Loucy (cell line): ENCODE data around the gene OR52E2.

Source experiments
- H2AFZ ChIP-seq: fragments of 200-600 bp; sonication (generic); 2 replicates; pipeline ENCODE4 v1.6.0; 2016; ENCODE audit warnings: antibody characterized with exemption, mild to moderate bottlenecking, low read length, moderate library complexity
- H3F3A ChIP-seq: fragments of 200-600 bp; 2 replicates; pipeline ENCODE4 v1.6.0; 2016; ENCODE audit warnings: antibody characterized with exemption, low read depth, mild to moderate bottlenecking
- H3K27me3 ChIP-seq: fragments of 200-600 bp; sonication (generic); 2 replicates; pipeline ENCODE4 v1.6.1; 2014; ENCODE audit warnings: low read length, mild to moderate bottlenecking; ENCODE audit not compliant: insufficient read depth, poor library complexity, severe bottlenecking
- H3K36me3 ChIP-seq: fragments of 200-600 bp; sonication (generic); 2 replicates; pipeline ENCODE4 v1.6.1; 2016; ENCODE audit warnings: low read length; ENCODE audit not compliant: insufficient read depth
- H3K4me1 ChIP-seq: fragments of 200-600 bp; sonication (generic); 2 replicates; pipeline ENCODE4 v1.5.1; 2014; ENCODE audit warnings: low read length, mild to moderate bottlenecking; ENCODE audit not compliant: insufficient read depth, poor library complexity, severe bottlenecking
- H3K4me2 ChIP-seq: fragments of 200-600 bp; sonication (generic); 2 replicates; pipeline ENCODE4 v1.6.0; 2014; ENCODE audit warnings: antibody characterized with exemption, low read length, low read depth, mild to moderate bottlenecking; ENCODE audit not compliant: poor library complexity, severe bottlenecking
- H3K4me3 ChIP-seq: fragments of 200-600 bp; sonication (generic); 2 replicates; pipeline ENCODE4 v1.5.1; 2014; ENCODE audit warnings: low read length, mild to moderate bottlenecking, mixed read lengths; ENCODE audit not compliant: poor library complexity, severe bottlenecking
- H3K79me2 ChIP-seq: fragments of 200-600 bp; sonication (generic); 2 replicates; pipeline ENCODE4 v1.6.1; 2014; ENCODE audit warnings: low read length; ENCODE audit not compliant: insufficient read depth
- H3K9ac ChIP-seq: fragments of 200-600 bp; sonication (generic); 2 replicates; pipeline ENCODE4 v1.6.0; 2014; ENCODE audit warnings: mild to moderate bottlenecking, low read depth, low read length, moderate library complexity; ENCODE audit not compliant: poor library complexity, severe bottlenecking
- H3K9me2 ChIP-seq: fragments of 200-600 bp; sonication (generic); replicated peaks from 2 replicates; pipeline ENCODE4 v1.6.1; 2016; ENCODE audit warnings: low read depth, low read length, mixed read lengths
- H3K9me3 ChIP-seq: fragments of 200-600 bp; sonication (generic); 2 replicates; pipeline ENCODE4 v1.6.1; 2014; ENCODE audit warnings: mild to moderate bottlenecking, antibody characterized with exemption, low read length, low read depth; ENCODE audit not compliant: insufficient read depth
- H4K20me1 ChIP-seq: fragments of 200-600 bp; sonication (generic); 2 replicates; pipeline ENCODE4 v1.6.0; 2014; ENCODE audit warnings: antibody characterized with exemption, low read length, mild to moderate bottlenecking; ENCODE audit not compliant: insufficient read depth, poor library complexity, severe bottlenecking
- CTCF ChIP-seq: fragments of 200-600 bp; sonication (generic); conservative IDR thresholded peaks from 2 replicates; pipeline ENCODE4 v1.5.1; 2014; ENCODE audit warnings: mild to moderate bottlenecking, antibody characterized with exemption, low read length
- EZH2phosphoT487 ChIP-seq: fragments of 200-600 bp; IDR thresholded peaks from 2 replicates; pipeline ENCODE4 v1.6.1; 2018; ENCODE audit warnings: antibody characterized with exemption, mild to moderate bottlenecking, moderate library complexity, borderline replicate concordance

Gene OR52E2

DNA sequence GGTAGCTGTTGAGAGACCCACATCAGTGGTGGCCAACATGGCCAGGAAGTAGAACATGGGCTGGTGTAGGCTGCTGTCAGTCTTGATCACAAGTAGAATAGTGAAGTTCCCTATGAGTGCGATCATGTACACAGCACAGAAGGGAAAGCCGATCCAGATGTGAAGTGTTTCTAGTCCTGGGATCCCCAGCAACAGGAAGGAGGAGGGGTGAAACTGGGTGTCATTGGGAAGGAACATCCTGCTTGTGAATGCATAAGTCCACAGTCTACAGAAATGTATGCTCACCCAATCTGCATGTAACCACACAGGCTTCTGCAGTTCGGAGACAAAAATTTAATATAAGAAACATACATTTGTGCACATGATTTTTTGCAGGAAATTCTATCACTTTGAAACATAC, at the start of gene OR52E2:
Gene OR52E2, minus strand, starts transcription at position 237 of the 400 bp plus-strand sequence. Its CDS starts 0 bp downstream, at position 237.
- H3K27me3 ChIP-seq = no peaks in the 10 kb centered on the region
- no peaks in the 10 kb centered on the region for H3F3A ChIP-seq
- no peaks in the 10 kb centered on the region for H3K9me2 ChIP-seq
- H3K4me1 ChIP-seq = no peaks in the 10 kb centered on the region
- H2AFZ ChIP-seq = no peak within 1 kb of the TSS
- no peaks in the 10 kb centered on the region for H4K20me1 ChIP-seq
- H3K9me3 ChIP-seq = no peaks in the 10 kb centered on the region
- no peaks in the 10 kb centered on the region for H3K36me3 ChIP-seq
- no peak within 1 kb of the TSS for H3K4me3 ChIP-seq
- no peak within 1 kb of the TSS for H3K4me2 ChIP-seq
- no peak for TF ChIP-seq EZH2phosphoT487
- no peak for TF ChIP-seq CTCF
- H3K9ac ChIP-seq = no peak within 1 kb of the TSS
- no peaks in the 10 kb centered on the region for H3K79me2 ChIP-seq

- TF ChIP-seq EZH2phosphoT487 (no peak), CTCF (no peak)
- no peaks in the 10 kb centered on the region for H3K9me2 ChIP-seq
- H4K20me1 ChIP-seq = no peaks in the 10 kb centered on the region
- no peaks in the 10 kb centered on the region for H3K79me2 ChIP-seq
- H3K4me3 ChIP-seq = no peak overlapping the region
- H3K27me3 ChIP-seq = no peaks in the 10 kb centered on the region
- no peaks in the 10 kb centered on the region for H3K4me1 ChIP-seq
- no peak overlapping the region for H3K4me2 ChIP-seq
- no peak overlapping the region for H3K9ac ChIP-seq
- H3F3A ChIP-seq = no peaks in the 10 kb centered on the region
- H2AFZ ChIP-seq = no peak overlapping the region
- H3K36me3 ChIP-seq = no peaks in the 10 kb centered on the region
- H3K9me3 ChIP-seq = no peaks in the 10 kb centered on the region
Observed at GRCh38 chr11:5107285-5107684, 47.9 kb upstream of the OR52E2 start.

DNA sequence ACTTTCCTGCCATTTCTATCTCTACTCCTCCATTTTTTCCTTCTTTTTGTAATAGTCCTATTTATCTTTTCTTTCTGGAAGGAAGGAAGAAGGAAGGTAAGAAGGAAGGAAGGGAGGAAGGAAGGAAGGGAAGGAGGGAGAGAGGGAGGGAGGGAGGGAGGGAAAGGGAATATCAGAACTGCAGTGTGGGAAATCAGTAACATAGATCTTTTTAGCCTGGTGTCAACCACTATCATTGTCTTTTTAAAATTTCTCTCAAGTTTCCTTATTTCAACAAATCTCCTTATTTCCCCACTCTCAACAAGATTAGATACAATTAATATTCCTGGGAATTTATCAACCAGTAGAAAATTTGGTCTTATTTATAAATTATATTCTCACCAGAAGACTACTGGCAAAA, 43.6 kb upstream of the OR52E2 start:
- no peaks in the 10 kb centered on the region for H3K27me3 ChIP-seq

More for the DNA sequence above, 43.6 kb upstream of the OR52E2 start:
- Histone ChIP-seq H3F3A (no peaks in the 10 kb centered on the region), H3K79me2 (no peaks in the 10 kb centered on the region), H3K9me2 (no peaks in the 10 kb centered on the region), H3K9ac (no peak overlapping the region), H2AFZ (no peak overlapping the region), H3K36me3 (no peaks in the 10 kb centered on the region), H3K9me3 (no peaks in the 10 kb centered on the region), H4K20me1 (no peaks in the 10 kb centered on the region), H3K4me3 (no peak overlapping the region), H3K4me1 (no peaks in the 10 kb centered on the region), H3K4me2 (no peak overlapping the region)
- TF ChIP-seq CTCF (no peak), EZH2phosphoT487 (no peak)
